PC-3 (cell line): ENCODE data around the gene SOD1. TPM values are rescaled to one million over a fixed set of nuclear protein-coding genes. Genes with fewer than 3 reads are reported as not detected.

Experiments used
- ATAC-seq: fragments of 200-7000 bp; cut with Tn5 transposase; 2 replicates; pipeline ENCODE4 v1.9.1; 2020; ENCODE audit warnings: mild to moderate bottlenecking, moderate library complexity
- BruUV-seq: library from RNA; stranded (reverse); fragments of 400-500 nt; replicated peaks from 2 replicates; lab custom pipeline; 2021; lab: Mats Ljungman, UMichigan
- CTCF ChIA-PET: fragments of 300-600 bp; sonication (Branson Sonifier 250); formaldehyde crosslinking; loops from one replicate; lab custom pipeline; 2022; ENCODE audit warnings: antibody characterized with exemption; lab: Charles Lee
- POLR2A ChIA-PET: fragments of 300-600 bp; sonication (Branson Sonifier 250); formaldehyde crosslinking; loops from one replicate; lab custom pipeline; 2022; ENCODE audit warnings: antibody characterized with exemption; ENCODE audit not compliant: unreplicated experiment; lab: Charles Lee
- DNase-seq: peaks from one replicate; pipeline ENCODE4 v3.0.0-alpha.2; 2015
- H2AFZ ChIP-seq: fragments of 300-600 bp; sonication (generic); 2 replicates; pipeline ENCODE4 v1.6.0; 2016; ENCODE audit warnings: antibody characterized with exemption, low read length
- H3F3A ChIP-seq: fragments of 300-600 bp; sonication (generic); one replicate; pipeline ENCODE4 v1.6.0; 2017; ENCODE audit warnings: antibody characterized with exemption, low read length, control low read depth, mild to moderate bottlenecking; ENCODE audit not compliant: unreplicated experiment
- H3K27ac ChIP-seq: fragments of 300-600 bp; sonication (generic); 2 replicates; pipeline ENCODE4 v1.5.1; 2016; ENCODE audit warnings: mild to moderate bottlenecking, low read length
- H3K27me3 ChIP-seq: fragments of 300-600 bp; sonication (generic); 2 replicates; pipeline ENCODE4 v1.6.1; 2016; ENCODE audit warnings: low read length, mixed read lengths
- H3K36me3 ChIP-seq: fragments of 300-600 bp; sonication (generic); 2 replicates; pipeline ENCODE4 v1.6.1; 2016; ENCODE audit warnings: low read depth, mixed run types, low read length, mixed read lengths
- H3K4me1 ChIP-seq: fragments of 300-600 bp; sonication (generic); 2 replicates; pipeline ENCODE4 v1.5.1; 2016; ENCODE audit warnings: low read length; ENCODE audit not compliant: insufficient read depth
- H3K4me2 ChIP-seq: fragments of 300-600 bp; sonication (generic); 2 replicates; pipeline ENCODE4 v1.6.0; 2016; ENCODE audit warnings: low read length
- H3K4me3 ChIP-seq: fragments of 300-600 bp; sonication (generic); 2 replicates; pipeline ENCODE4 v1.5.1; 2016; ENCODE audit warnings: mild to moderate bottlenecking, low read length, mixed read lengths
- H3K79me2 ChIP-seq: fragments of 300-600 bp; sonication (generic); 2 replicates; pipeline ENCODE4 v1.6.1; 2017; ENCODE audit warnings: low read length, mixed read lengths
- H3K9ac ChIP-seq: fragments of 300-600 bp; sonication (generic); 2 replicates; pipeline ENCODE4 v1.6.0; 2016; ENCODE audit warnings: mild to moderate bottlenecking, low read length
- H3K9me2 ChIP-seq: fragments of 300-600 bp; sonication (generic); replicated peaks from 2 replicates; pipeline ENCODE4 v1.6.1; 2016; ENCODE audit warnings: mixed run types, low read length, mixed read lengths
- H3K9me3 ChIP-seq: fragments of 300-600 bp; sonication (generic); 2 replicates; pipeline ENCODE4 v1.6.1; 2016; ENCODE audit warnings: low read length, mixed read lengths
- H4K20me1 ChIP-seq: fragments of 300-600 bp; sonication (generic); 2 replicates; pipeline ENCODE4 v1.6.1; 2016; ENCODE audit warnings: low read length, mixed read lengths
- EZH2 ChIP-seq: fragments of 300-600 bp; sonication (generic); IDR thresholded peaks from one replicate; pipeline ENCODE4 v1.6.1; 2017; ENCODE audit warnings: antibody characterized with exemption, mild to moderate bottlenecking, low read length; ENCODE audit not compliant: unreplicated experiment
- EZH2phosphoT487 ChIP-seq: fragments of 300-600 bp; sonication (generic); IDR thresholded peaks from 2 replicates; pipeline ENCODE4 v1.6.1; 2018; ENCODE audit warnings: mild to moderate bottlenecking, antibody characterized with exemption, low read length, borderline replicate concordance
- intact Hi-C: fragments of 100-400 bp; cut with micrococcal nuclease; formaldehyde crosslinking; loops from 2 replicates; pipeline ENCODE4 v1.9.0; 2023
- total RNA-seq: library from RNA; depleted of rRNA; stranded (reverse); fragments of >200 nt; gene quantifications from 2 replicates; pipeline ENCODE4 v1.2.3, GENCODE V29; 2014
- TF ChIP-seq, protein P1 (sequence below): fragments of 300-600 bp; sonication (generic); conservative IDR thresholded peaks from 2 replicates; pipeline ENCODE4 v1.5.1; 2017; ENCODE audit warnings: antibody characterized with exemption, low read depth, mild to moderate bottlenecking, low read length

SOD1 gene
- total RNA-seq, 1 experiment from 2014 or later: 409 TPM

DNA sequence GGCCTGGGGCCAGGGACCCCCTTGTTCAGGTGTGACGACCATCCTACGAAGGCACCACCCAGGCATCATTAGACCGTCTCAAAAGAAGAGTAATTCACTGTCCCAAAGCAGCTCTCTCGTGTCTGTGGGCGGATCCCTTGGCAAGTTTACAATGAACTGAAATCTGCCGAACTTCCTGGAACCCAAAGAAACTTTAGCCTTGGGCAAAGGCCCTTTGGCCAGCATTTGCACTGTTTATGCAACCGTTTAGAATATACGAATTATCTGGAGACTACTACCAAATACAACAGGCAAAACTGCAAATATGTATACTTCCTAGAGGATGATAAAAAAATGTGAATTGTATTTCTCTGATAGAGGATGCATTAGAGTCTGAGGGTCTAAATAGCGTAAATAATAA, 1.4 kb upstream of the SOD1 start:
- DNase-seq: peak; percentile 42
- H3K79me2 ChIP-seq: peaks cover 35% of the 10 kb centered on the region
- ChIA-PET CTCF (no interaction called here), POLR2A (no interaction called here)
- H3K4me3 ChIP-seq: no peak overlapping the region
- no peak overlapping the region for H3K4me2 ChIP-seq
- H3K27me3 ChIP-seq: no peaks in the 10 kb centered on the region
- peaks cover 38% of the 10 kb centered on the region for H3K4me1 ChIP-seq
- H3K36me3 ChIP-seq: peaks cover 10% of the 10 kb centered on the region; the same call in 1 of the 2 replicates
- H3F3A ChIP-seq: no peaks in the 10 kb centered on the region
- intact Hi-C loops: no loop called here
- BruUV-seq: no TSS peak
- TF ChIP-seq EZH2phosphoT487: no peak
- no peak for ATAC-seq
- H3K9ac ChIP-seq: no peak overlapping the region
- no peaks in the 10 kb centered on the region for H3K9me3 ChIP-seq
- no peaks in the 10 kb centered on the region for H3K9me2 ChIP-seq
- H2AFZ ChIP-seq: no peak overlapping the region
- peaks cover 27% of the 10 kb centered on the region for H4K20me1 ChIP-seq
- H3K27ac ChIP-seq: no peak overlapping the region

DNA sequence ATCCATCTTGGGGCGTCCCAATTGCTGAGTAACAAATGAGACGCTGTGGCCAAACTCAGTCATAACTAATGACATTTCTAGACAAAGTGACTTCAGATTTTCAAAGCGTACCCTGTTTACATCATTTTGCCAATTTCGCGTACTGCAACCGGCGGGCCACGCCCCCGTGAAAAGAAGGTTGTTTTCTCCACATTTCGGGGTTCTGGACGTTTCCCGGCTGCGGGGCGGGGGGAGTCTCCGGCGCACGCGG, 282 bp upstream of the SOD1 start:
- intact Hi-C loops: loop anchor here (1.0 kb wide), 1 partner anchor 29 kb away; no protein-coding TSS in a partner anchor
- CTCF ChIA-PET: no interaction called here

GRCh38 chr21:31660259-31660565, 719 bp downstream of the SOD1 start:
- peak; percentile 27 for ATAC-seq
- no peak overlapping the region for H3K27ac ChIP-seq
- no peaks in the 10 kb centered on the region for H3F3A ChIP-seq
- H3K27me3 ChIP-seq: no peaks in the 10 kb centered on the region
- H3K9me2 ChIP-seq: no peaks in the 10 kb centered on the region
- ChIA-PET POLR2A (no interaction called here), CTCF (interaction anchor here (0.6 kb wide), 1 partner anchor 26 kb away, joined by 12 read pairs; no protein-coding TSS in a partner anchor)
- H3K9me3 ChIP-seq: no peaks in the 10 kb centered on the region
- peaks cover 38% of the 10 kb centered on the region for H3K4me1 ChIP-seq
- H3K36me3 ChIP-seq: peaks cover 21% of the 10 kb centered on the region; the same call in 1 of the 2 replicates
- H3K79me2 ChIP-seq: peaks cover 57% of the 10 kb centered on the region
- TF ChIP-seq EZH2 (no peak), EZH2phosphoT487 (no peak)
- TF ChIP-seq, protein P1, sequence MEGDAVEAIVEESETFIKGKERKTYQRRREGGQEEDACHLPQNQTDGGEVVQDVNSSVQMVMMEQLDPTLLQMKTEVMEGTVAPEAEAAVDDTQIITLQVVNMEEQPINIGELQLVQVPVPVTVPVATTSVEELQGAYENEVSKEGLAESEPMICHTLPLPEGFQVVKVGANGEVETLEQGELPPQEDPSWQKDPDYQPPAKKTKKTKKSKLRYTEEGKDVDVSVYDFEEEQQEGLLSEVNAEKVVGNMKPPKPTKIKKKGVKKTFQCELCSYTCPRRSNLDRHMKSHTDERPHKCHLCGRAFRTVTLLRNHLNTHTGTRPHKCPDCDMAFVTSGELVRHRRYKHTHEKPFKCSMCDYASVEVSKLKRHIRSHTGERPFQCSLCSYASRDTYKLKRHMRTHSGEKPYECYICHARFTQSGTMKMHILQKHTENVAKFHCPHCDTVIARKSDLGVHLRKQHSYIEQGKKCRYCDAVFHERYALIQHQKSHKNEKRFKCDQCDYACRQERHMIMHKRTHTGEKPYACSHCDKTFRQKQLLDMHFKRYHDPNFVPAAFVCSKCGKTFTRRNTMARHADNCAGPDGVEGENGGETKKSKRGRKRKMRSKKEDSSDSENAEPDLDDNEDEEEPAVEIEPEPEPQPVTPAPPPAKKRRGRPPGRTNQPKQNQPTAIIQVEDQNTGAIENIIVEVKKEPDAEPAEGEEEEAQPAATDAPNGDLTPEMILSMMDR: no peak
- peak overlapping the region; percentile 86 for H3K4me3 ChIP-seq
- intact Hi-C loops: loop anchor here (2.0 kb wide), 1 partner anchor 71 kb away; no protein-coding TSS in a partner anchor
- no peak overlapping the region for H2AFZ ChIP-seq
- H4K20me1 ChIP-seq: peaks cover 36% of the 10 kb centered on the region
- BruUV-seq: no TSS peak
- peak overlapping the region; percentile 87 for H3K9ac ChIP-seq
- H3K4me2 ChIP-seq: peak overlapping the region; percentile 92
- DNase-seq: peak; percentile 21

More for the DNA sequence above, 282 bp upstream of the SOD1 start:
- Histone ChIP-seq H3K27ac (0 out of 2 replicates have a peak overlapping the region, but pooled peaks have one; percentile 14), H2AFZ (peak overlapping the region; percentile 92), H3K4me1 (peaks cover 38% of the 10 kb centered on the region), H3K4me3 (peak overlapping the region; percentile 86), H3K36me3 (peaks cover 20% of the 10 kb centered on the region; the same call in 1 of the 2 replicates), H3K4me2 (peak overlapping the region; percentile 88), H3K9me2 (no peaks in the 10 kb centered on the region), H3K9me3 (no peaks in the 10 kb centered on the region), H3K27me3 (no peaks in the 10 kb centered on the region), H3K9ac (peak overlapping the region; percentile 87), H4K20me1 (peaks cover 35% of the 10 kb centered on the region), H3K79me2 (peaks cover 47% of the 10 kb centered on the region), H3F3A (no peaks in the 10 kb centered on the region)
- POLR2A ChIA-PET: no interaction called here
- TF ChIP-seq, protein P1: no peak
- TF ChIP-seq EZH2phosphoT487 (no peak), EZH2 (no peak)
- no peak for DNase-seq
- BruUV-seq: no TSS peak
- peak; percentile 22 for ATAC-seq
